GM19324 (cell line): ENCODE data around the gene SPTLC2.

Experiments used
- ATAC-seq: cut with Tn5 transposase; IDR thresholded peaks from one replicate; pipeline ENCODE4 v1.9.1; 2021; ENCODE audit warnings: mild to moderate bottlenecking, moderate library complexity; ENCODE audit not compliant: unreplicated experiment, low FRiP score

SPTLC2 gene

GRCh38 chr14:77625360-77625759, 8.9 kb upstream of the SPTLC2 start:
- ATAC-seq = no peak

DNA sequence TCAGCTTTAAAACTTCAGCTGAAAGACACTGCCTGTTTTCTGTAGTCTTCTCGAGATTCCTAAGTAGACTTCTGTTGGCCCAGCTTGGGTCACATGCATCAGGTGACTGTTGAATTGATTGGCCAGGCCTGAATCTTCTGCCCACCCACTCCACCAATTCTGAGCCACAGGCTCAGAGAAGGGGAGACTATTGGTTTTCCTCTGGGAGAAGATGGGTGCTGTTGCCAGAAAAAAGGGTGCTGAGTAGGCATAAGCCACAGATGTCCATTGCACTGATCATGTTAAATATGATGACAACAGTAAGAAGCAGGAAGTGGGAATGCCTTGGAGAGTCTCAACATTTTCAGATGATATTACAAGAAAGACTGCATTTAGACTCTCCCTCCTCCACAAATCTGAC, 6.8 kb upstream of the SPTLC2 start:
- no peak for ATAC-seq

DNA sequence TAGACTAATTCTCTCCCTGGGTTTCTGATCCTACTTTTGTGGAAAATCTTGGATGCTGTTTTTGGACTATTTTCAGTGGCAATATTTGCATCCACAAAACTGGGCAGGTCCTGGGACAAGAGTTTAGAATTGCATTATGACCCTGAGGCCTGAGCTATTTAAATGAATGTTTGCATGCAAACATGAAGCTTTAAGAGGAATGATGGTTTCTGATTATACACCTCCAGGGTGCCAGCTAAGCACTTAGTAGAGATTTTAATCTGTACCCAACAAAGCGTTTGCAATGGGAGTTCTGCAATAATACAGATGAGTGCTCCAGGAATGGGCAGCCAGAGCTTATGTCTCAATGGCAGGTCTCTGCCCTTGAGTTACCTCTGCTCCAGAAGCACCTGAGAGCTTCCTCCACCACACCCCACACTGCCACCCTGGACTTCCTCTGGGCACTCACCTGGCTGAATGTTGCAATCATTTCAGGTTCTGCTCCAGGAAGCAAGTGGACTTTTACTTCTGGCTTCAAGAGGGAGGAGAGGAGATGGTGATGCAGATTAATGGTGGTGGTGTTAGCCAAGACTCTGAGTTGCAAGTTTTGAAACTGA, 6.0 kb upstream of the SPTLC2 start:
- no peak for ATAC-seq

DNA sequence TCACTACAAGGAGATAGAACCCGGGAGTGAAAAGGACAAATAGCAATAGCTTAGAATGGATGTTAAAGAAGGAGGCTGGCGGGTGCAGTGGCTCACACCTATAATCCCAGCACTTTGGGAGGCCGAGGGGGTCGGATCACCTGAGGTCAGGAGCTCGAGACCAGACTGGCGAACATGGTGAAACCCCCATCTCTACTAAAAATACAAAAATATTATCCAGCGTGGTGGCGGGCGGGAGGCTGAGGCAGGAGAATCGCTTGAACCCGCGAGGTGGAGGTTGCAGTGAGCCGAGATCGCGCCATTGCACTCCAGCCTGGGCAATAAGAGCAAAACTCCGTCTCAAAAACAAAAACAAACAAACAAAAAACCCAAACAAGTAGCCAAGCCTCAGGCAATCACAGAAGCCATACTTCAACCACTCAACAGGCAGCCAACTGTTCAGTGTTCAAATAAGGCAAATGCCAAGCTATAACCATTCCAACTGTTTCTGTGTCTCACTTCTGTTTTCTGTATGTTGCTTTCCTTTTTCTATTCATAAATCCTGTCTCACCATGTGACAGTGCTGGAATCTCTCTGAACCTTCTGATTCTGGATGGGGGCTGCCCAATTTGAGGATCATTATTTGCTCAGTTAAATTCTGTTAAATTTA, 3.9 kb upstream of the SPTLC2 start:
- ATAC-seq = no peak

- ATAC-seq = no peak
Measured at GRCh38 chr14:77618381-77618970, 2.0 kb upstream of the SPTLC2 start.

DNA sequence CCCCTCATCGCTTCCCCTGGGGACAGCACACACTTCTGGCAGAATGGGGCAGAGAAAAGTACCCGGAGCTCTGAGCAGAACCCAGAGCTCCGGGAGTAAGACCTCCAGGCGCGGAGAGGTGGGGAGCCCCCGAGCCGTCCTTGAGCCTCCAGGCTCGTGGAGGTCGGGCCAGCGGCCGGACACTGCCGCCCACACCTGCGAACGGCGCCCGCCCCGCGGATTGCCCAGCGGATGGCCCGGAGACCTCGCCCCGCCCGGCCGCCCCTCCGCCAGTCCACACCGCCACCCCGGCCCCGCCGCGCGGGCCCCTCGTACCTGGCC, 344 bp downstream of the SPTLC2 start:
- ATAC-seq = peak; percentile 7

GRCh38 chr14:77615361-77616132, 890 bp downstream of the SPTLC2 start:
- ATAC-seq = no peak

DNA sequence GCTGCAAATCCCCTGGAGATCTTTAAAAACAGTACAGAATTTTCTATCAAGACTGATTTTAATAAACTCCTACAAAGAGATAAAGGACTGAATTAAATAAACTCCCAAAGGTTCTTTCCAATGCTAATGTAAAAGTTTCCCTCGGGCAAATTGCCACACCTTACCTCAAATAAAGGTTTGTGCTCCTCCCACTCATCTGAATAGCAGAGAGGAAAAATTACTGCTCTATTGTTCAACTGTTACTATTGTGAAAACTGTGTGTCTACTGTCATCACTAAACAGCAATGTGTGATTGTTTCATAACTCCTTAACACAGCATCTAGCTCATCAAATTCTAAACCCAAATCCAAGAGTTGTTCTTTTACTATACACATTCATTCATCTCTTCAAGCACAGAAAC, 3.2 kb downstream of the SPTLC2 start:
- no peak for ATAC-seq

- ATAC-seq = no peak
Measured at GRCh38 chr14:77612011-77612620, 4.3 kb downstream of the SPTLC2 start.

DNA sequence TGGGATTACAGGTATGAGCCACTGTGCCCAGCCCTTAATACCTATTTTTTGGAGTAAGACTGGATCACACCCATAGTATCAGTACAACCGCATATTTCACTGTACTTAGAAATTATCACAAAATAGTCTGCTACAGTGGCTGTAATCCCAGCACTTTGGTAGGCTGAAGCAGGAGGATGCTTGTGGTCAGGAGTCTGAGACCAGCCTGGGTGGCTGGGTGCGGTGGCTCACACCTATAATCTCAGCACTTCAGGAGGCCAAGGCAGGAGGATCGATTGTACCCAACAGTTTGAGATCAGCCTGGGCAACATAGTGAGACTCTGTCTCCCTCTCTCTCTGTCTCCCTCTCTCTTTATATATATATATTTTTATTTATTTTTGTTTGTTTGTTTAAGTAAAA, 5.9 kb downstream of the SPTLC2 start:
- ATAC-seq = no peak

- no peak for ATAC-seq
Measured at GRCh38 chr14:77609922-77610321, 6.5 kb downstream of the SPTLC2 start.

DNA sequence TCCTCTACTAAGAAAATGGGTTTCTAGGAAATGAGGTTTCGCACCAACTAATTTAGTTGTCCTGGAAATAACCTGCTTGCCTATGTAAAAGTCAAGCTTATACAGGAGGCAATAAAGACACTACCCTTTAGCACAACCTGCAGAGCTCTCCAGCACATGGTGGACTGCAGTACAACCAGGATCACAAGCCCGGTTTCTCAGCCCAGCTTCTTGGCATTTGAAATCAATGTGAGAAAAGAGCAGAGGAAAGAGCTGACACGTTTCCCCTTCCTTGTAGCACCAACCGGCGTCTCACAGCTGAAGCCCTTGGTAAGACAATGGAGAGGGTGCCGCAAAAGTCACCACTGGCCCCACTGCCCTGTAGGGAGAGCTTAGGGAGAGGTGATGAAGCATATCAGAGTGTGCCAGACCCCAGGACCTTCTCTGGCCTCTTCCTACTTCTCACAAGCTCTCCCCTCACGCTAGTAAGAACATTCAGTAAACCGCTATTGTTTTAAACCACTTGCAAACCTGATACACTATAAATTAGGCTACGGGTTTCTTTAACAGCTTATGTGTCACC, 8.6 kb downstream of the SPTLC2 start:
- ATAC-seq = no peak

DNA sequence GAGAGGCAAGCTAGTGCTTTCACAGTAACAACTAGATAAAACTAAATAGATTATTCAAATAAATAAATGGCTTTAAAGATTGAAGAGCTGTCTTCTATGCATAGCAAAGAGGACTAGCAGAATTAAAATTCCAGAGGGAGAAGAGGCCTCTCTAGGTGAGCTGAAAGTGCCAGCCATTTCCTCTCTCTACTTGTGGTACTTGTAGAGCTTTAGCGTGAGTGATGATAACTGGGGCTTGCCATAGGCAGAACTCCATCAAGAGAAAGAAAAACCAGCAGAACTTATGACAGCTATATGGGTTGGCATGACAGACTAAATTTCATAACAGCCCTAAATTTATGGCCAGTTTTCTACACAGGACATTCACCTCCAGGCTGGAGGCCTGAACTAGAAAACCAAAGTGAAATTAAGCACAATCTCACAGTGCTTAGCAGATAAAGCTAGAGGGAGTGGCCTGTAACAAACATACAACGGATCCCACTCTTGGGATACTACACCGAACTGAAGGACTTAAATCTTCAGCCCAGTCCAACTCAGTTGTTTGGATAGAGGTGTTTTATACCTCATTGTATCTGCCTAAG, 11.0 kb downstream of the SPTLC2 start:
- ATAC-seq = no peak

DNA sequence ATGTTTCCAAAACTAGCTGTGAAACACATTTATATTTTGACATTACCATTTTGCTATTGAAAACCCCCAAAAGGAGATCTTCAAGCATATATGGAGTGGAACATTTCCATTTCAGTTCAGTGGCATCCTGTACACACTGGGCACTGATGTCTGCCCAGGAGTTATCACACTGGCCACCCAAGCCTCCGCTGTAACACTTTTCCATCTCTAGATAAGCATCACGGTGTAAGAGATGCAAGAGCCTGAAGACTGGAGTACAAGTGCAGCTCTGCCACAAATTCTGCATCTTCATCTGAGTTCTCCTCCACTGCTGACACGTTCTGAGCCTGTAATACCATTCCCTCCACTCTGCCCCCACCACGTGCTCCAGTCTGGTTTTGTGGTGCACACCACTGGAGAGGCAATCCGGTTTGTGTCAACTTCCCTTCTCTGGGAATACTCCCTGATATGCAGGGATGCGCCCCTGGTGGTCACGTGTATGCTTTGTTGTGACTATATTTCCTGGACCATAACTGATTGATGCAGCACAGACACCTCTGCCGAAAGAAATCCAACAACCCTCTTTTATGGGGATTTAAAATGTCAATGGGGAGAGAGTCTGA, 12.7 kb downstream of the SPTLC2 start:
- no peak for ATAC-seq

DNA sequence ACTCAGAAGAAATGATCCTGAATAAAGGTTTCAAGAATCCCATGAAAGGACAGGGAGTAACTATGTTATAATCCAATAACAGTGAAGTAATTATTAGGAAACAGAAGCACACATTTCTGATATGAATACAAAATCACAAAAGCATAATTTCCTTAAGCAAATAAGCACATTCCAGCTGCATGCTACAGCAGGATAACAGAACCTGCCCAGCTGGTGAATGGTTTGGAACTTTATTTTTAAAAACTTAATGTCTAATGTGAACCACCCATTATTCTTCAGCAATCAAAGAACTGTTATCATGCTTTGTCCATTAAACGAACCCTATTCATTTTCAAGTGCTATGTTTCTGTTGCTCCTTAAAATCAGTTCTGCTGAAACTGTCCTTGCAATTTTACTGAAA, 13.4 kb downstream of the SPTLC2 start:
- ATAC-seq = no peak

DNA sequence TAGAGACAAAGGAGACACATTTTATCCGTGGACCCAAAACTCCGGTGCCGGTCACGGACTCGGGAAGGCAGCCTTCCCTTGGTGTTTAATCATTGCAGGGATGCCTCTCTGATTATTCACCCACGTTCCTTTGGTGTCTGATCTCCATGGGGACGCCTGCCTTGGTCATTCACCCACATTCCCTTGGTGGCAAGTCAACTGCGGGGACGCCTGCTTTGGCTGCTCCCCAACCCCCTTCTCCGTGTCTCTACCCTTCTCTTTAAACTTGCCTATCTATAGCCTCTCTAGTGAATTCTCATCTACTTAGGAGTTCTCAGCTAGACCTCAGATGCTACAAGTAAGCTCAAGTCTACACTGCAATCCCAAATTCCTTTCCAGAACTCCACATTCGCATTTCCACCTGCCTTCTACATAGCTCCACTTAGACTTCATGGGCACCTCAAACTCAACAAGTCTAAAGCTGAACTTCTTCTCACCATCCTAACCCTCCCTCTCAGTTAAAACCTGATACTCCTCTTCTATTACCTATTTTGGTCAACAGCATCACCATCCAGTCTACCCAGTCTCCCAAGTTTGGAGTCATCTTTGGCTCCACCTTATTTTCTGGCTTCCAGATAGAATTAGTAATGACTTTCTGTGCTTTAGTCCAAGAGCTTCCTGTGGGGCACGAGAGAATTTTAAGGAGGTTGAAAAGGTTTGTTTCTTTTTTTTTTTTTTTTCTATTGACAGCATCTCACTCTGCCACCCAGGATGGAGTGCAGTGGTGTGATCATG, 14.4 kb downstream of the SPTLC2 start:
- ATAC-seq = no peak

DNA sequence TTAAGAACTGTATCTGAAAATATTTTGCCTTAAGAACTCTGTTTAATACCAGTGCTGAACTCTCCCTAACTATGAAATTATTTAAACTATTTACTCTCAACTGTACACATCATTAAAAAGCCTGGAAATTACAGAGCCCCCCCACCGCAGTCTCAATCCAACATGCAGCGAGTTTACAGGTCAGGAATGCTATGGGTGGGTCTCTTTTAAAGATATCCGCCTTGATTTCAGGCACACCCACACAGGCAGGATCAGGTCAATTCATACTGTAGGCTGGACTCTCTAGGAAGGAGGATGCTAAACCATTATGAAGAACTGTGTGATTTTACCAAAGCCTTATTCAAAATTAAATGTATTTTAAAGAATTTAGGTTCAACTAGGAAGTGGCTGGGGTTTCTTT, 16.5 kb downstream of the SPTLC2 start:
- ATAC-seq = no peak

GRCh38 chr14:77598366-77599070, 17.9 kb downstream of the SPTLC2 start:
- no peak for ATAC-seq

- ATAC-seq = peak; percentile 41
Measured at GRCh38 chr14:77593501-77593961, 22.9 kb downstream of the SPTLC2 start.
